Nephron progenitor cell (in vitro differentiated cells): ENCODE measurements around the gene FCRLB.

Source experiments
- DNase-seq: peaks from one replicate; pipeline ENCODE4 v3.0.0; 2021
- H3K27ac Mint-ChIP-seq: 2 replicates; pipeline ENCODE4 v1.8.0; 2021; ENCODE audit warnings: mild to moderate bottlenecking, moderate library complexity, mixed read lengths
- H3K27me3 Mint-ChIP-seq: 2 replicates; pipeline ENCODE4 v1.8.0; 2021; ENCODE audit warnings: mild to moderate bottlenecking, low read depth, mixed read lengths; ENCODE audit not compliant: poor library complexity
- H3K36me3 Mint-ChIP-seq: 2 replicates; pipeline ENCODE4 v1.8.0; 2021; ENCODE audit warnings: low read depth, mixed read lengths
- H3K4me1 Mint-ChIP-seq: 2 replicates; pipeline ENCODE4 v1.8.0; 2021; ENCODE audit warnings: mixed read lengths
- H3K4me3 Mint-ChIP-seq: 2 replicates; pipeline ENCODE4 v1.8.0; 2021; ENCODE audit warnings: mild to moderate bottlenecking, moderate library complexity, mixed read lengths
- H3K9me3 Mint-ChIP-seq: 2 replicates; pipeline ENCODE4 v1.8.0; 2021; ENCODE audit warnings: mild to moderate bottlenecking, moderate library complexity, mixed read lengths
- TF ChIP-seq, protein P1 (sequence below): fragments of 200-600 bp; sonication (generic); IDR thresholded peaks from 2 replicates; pipeline ENCODE4 v1.5.0; 2021; ENCODE audit warnings: antibody characterized with exemption

The FCRLB gene

DNA sequence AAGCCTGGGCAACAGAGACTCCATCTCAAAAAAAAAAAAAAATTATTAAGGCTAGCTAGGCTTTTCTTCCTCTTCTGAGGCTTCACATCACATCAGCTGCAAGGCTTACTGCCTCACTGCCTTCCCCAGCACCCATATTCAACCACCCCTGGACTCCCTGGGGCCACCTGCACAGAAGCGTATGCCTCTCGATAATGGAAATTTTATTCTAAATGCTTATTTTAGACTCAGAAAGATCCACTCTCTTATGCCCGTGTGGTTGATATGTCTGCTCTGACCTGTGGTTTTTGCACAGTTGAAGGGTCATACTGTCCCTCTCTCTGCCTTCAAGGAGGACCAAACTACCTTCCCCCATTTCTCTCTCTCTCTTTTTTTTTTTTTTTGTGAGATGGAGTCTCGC lies 15.8 kb upstream of the FCRLB start:
- no peaks in the 10 kb centered on the region for H3K9me3 Mint-ChIP-seq
- no peaks in the 10 kb centered on the region for H3K36me3 Mint-ChIP-seq
- no peak overlapping the region for H3K4me3 Mint-ChIP-seq
- H3K27ac Mint-ChIP-seq, result no peak overlapping the region
- H3K4me1 Mint-ChIP-seq, result peaks cover 8% of the 10 kb centered on the region
- peaks cover 17% of the 10 kb centered on the region for H3K27me3 Mint-ChIP-seq
- TF ChIP-seq, protein P1, sequence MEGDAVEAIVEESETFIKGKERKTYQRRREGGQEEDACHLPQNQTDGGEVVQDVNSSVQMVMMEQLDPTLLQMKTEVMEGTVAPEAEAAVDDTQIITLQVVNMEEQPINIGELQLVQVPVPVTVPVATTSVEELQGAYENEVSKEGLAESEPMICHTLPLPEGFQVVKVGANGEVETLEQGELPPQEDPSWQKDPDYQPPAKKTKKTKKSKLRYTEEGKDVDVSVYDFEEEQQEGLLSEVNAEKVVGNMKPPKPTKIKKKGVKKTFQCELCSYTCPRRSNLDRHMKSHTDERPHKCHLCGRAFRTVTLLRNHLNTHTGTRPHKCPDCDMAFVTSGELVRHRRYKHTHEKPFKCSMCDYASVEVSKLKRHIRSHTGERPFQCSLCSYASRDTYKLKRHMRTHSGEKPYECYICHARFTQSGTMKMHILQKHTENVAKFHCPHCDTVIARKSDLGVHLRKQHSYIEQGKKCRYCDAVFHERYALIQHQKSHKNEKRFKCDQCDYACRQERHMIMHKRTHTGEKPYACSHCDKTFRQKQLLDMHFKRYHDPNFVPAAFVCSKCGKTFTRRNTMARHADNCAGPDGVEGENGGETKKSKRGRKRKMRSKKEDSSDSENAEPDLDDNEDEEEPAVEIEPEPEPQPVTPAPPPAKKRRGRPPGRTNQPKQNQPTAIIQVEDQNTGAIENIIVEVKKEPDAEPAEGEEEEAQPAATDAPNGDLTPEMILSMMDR, result no peak
- DNase-seq, result no peak

DNA sequence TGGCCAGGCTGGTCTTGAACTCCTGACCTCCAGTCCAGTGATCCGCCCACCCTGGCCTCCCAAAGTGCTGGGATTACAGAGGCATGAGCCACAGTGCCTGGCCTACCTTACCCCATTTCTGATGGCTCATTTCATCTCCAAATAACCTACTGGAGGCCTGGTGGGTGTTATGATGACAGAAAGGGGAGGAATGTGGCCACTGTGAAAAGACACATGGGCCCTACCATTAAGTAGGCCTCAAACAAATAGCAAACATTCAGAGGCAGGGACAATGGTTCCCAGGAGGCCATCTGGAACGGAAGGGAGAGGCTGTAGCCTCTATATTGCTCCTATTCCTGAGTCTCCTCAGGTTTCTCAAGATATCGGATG lies 15.2 kb upstream of the FCRLB start:
- H3K27ac Mint-ChIP-seq, result no peak overlapping the region
- TF ChIP-seq, protein P1, result no peak
- peaks cover 8% of the 10 kb centered on the region for H3K4me1 Mint-ChIP-seq
- H3K4me3 Mint-ChIP-seq, result no peak overlapping the region
- no peaks in the 10 kb centered on the region for H3K36me3 Mint-ChIP-seq
- DNase-seq, result no peak
- H3K27me3 Mint-ChIP-seq, result peaks cover 20% of the 10 kb centered on the region
- no peaks in the 10 kb centered on the region for H3K9me3 Mint-ChIP-seq

DNA sequence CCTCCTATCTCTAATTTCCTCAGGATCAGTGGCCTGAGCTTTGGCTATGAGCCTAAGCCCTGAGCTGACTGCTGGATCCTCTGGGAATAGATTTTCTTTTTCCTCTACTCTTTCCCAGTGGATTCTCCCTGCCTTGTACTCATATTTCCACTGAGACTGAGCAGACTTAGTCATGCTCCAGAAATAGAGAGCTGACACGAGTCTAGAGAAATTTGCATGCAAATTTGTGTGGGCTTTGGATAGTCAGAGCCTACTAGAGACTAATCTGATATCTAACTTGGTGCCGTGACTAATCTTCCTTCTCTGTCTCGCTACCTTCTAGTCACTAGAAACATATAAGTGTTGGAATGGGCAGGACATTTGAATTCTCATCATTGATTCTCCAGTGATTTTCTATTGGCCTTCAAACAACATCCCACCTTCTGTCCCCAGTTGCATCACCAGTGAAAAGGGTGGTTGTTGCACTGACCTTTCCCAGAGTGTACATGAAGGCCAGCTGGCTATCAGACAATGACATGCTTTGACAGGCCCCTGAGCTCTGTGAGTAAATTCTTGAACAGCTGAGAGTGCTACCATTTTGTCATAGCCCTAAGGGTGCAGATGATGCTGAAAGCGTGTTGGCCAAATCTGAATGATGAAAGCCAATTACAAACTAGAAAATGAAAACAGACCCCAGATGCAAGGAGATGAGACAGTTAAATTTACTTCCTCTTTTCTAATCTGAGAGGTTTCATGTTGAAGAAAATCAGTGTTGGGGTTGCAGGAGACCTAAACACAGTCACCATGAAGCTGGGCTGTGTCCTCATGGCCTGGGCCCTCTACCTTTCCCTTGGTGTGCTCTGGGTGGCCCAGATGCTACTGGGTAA lies 14.6 kb upstream of the FCRLB start, which contains the start of gene FCRLA:
Gene FCRLA, plus strand, starts transcription at position 748 of the 866 bp plus-strand sequence. Its CDS starts 36 bp downstream, at position 784.
- TF ChIP-seq, protein P1, result no peak
- no peak within 1 kb of the TSS for H3K4me3 Mint-ChIP-seq

DNA sequence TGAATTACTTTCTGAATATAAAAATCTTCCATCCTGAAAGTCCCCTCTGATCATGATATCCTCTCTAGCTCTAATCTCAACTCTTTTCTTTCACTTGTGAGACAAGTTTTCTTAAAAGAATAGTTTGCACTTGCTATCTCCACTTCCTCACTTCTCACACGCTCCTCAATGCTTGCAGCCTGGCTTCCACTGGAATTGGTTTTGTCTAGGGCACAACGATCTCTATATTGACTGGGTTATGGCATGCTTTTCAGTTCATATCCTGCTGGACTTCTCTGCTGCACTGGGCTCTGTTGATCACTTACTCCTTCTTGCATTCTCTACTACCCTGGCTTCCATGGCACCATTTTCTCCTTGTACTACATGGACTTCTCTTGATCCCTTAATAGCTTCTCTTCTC lies 13.8 kb upstream of the FCRLB start:
- peaks cover 8% of the 10 kb centered on the region for H3K4me1 Mint-ChIP-seq
- no peaks in the 10 kb centered on the region for H3K9me3 Mint-ChIP-seq
- TF ChIP-seq, protein P1, result no peak
- peaks cover 27% of the 10 kb centered on the region for H3K27me3 Mint-ChIP-seq
- H3K36me3 Mint-ChIP-seq, result no peaks in the 10 kb centered on the region
- no peak overlapping the region for H3K4me3 Mint-ChIP-seq
- H3K27ac Mint-ChIP-seq, result no peak overlapping the region
- no peak for DNase-seq

More for the DNA sequence above, 14.6 kb upstream of the FCRLB start, which contains the start of gene FCRLA:
- DNase-seq, result no peak
- H3K27ac Mint-ChIP-seq, result no peak within 1 kb of the TSS
- H3K36me3 Mint-ChIP-seq, result no peaks in the 10 kb centered on the region
- no peaks in the 10 kb centered on the region for H3K9me3 Mint-ChIP-seq
- H3K27me3 Mint-ChIP-seq, result peaks cover 21% of the 10 kb centered on the region
- H3K4me1 Mint-ChIP-seq, result peaks cover 8% of the 10 kb centered on the region

DNA sequence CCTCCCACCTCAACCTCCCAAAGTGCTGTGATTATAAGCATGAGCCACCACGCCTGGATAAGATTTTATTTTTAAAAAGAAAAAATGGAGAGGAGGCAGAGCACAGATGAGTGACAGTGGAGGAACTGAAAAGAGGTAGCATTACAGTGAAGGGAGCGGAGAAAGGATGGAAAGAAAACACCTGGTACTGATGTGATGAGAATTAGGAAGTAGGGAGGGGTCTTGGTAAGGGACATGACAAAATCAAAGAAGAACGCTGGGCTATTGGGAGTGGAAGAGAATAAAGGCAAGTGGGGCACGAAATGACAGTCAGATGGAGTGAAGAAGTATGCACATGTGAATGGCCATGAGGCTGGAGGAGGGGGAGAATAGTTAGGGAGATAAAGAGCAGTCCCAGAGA lies 12.0 kb upstream of the FCRLB start:
- TF ChIP-seq, protein P1, result no peak
- Mint-ChIP-seq H3K27me3 (peaks cover 32% of the 10 kb centered on the region), H3K36me3 (no peaks in the 10 kb centered on the region), H3K9me3 (no peaks in the 10 kb centered on the region), H3K27ac (no peak overlapping the region), H3K4me1 (peaks cover 8% of the 10 kb centered on the region), H3K4me3 (no peak overlapping the region)
- DNase-seq, result no peak

DNA sequence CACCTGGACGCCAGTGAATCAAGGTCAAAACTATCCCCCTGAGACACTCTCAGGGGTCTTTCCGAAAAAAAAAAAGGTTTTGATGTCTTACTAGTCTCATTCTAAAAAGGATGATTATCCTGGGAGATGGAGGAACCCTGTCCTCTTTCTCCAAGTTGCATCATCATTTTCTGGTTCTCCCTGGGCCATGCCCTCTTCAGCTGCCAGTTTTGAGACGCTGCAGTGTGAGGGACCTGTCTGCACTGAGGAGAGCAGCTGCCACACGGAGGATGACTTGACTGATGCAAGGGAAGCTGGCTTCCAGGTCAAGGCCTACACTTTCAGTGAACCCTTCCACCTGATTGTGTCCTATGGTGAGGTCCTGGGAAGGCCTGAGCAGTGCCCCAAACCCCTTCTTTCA lies 10.8 kb upstream of the FCRLB start:
- no peak for DNase-seq
- Mint-ChIP-seq H3K9me3 (no peaks in the 10 kb centered on the region), H3K36me3 (no peaks in the 10 kb centered on the region), H3K4me1 (peaks cover 16% of the 10 kb centered on the region), H3K27ac (no peak overlapping the region), H3K4me3 (no peak overlapping the region), H3K27me3 (peaks cover 37% of the 10 kb centered on the region)
- TF ChIP-seq, protein P1, result no peak
